Measurements from ENCODE around the gene AMMECR1.
"Not testable (repeated sequence)": the region's sequence is repeated elsewhere in the genome, so short reads cannot be mapped to it uniquely, and the experiment has no call there.

The AMMECR1 gene

GRCh38 chrX:110251961-110252360, 65.9 kb downstream of the AMMECR1 start:
- DNase-seq: no peak

- no peak for DNase-seq
These were observed 66.4 kb downstream of the AMMECR1 start for GRCh38 chrX:110251526-110251925.

GRCh38 chrX:110250847-110251246, 67.0 kb downstream of the AMMECR1 start:
- DNase-seq: no peak

- no peak for DNase-seq
These were observed 69.3 kb downstream of the AMMECR1 start for GRCh38 chrX:110248578-110248977.

- DNase-seq: no peak
These were observed 72.9 kb downstream of the AMMECR1 start for GRCh38 chrX:110245011-110245410.

GRCh38 chrX:110242371-110242770, 75.5 kb downstream of the AMMECR1 start:
- no peak for DNase-seq

- DNase-seq: no peak
These were observed 76.1 kb downstream of the AMMECR1 start for GRCh38 chrX:110241816-110242215.

GRCh38 chrX:110238259-110238658, 79.6 kb downstream of the AMMECR1 start:
- not testable (repeated sequence) for DNase-seq

GRCh38 chrX:110231485-110231884, 86.4 kb downstream of the AMMECR1 start:
- not testable (repeated sequence) for DNase-seq

GRCh38 chrX:110229497-110230111, 88.3 kb downstream of the AMMECR1 start:
- peak; percentile 75 for DNase-seq

GRCh38 chrX:110228453-110228852, 89.4 kb downstream of the AMMECR1 start:
- no peak for DNase-seq

- DNase-seq: no peak
These were observed 91.0 kb downstream of the AMMECR1 start for GRCh38 chrX:110226931-110227330.

GRCh38 chrX:110224926-110225617, 92.8 kb downstream of the AMMECR1 start:
- no peak for DNase-seq

- no peak for DNase-seq
These were observed 95.2 kb downstream of the AMMECR1 start for GRCh38 chrX:110222497-110223257.

GRCh38 chrX:110219920-110220319, 98.0 kb downstream of the AMMECR1 start:
- no peak for DNase-seq

GRCh38 chrX:110218591-110218990, 99.3 kb downstream of the AMMECR1 start:
- no peak for DNase-seq

- no peak for DNase-seq
These were observed 101.9 kb downstream of the AMMECR1 start for GRCh38 chrX:110216027-110216426.

- no peak for DNase-seq
These were observed 102.5 kb downstream of the AMMECR1 start for GRCh38 chrX:110215411-110215810.

GRCh38 chrX:110214684-110215083, 103.2 kb downstream of the AMMECR1 start:
- no peak for DNase-seq

- no peak for DNase-seq
These were observed 104.7 kb downstream of the AMMECR1 start for GRCh38 chrX:110213183-110213582.

GRCh38 chrX:110212299-110212698, 105.6 kb downstream of the AMMECR1 start:
- no peak for DNase-seq

- DNase-seq: no peak
These were observed 106.5 kb downstream of the AMMECR1 start for GRCh38 chrX:110211340-110211739.

GRCh38 chrX:110210417-110211139, 107.3 kb downstream of the AMMECR1 start:
- no peak for DNase-seq
